Stomach (tissue), 4 donors: ENCODE results near the gene DSEL.

Experiments used
- CTCF ChIP-seq, 7 experiments: fragments of 450-650 bp in 4 of 7; fragments of 200-600 bp in 3 of 7; sonication (generic) in 3 of 7; IDR thresholded peaks; one replicate each; pipeline ENCODE4 v1.5.1; 2016 to 2019; ENCODE audit warnings: antibody characterized with exemption in 7 of 7, control low read depth in 2 of 7, mild to moderate bottlenecking in 1 of 7
- POLR2A ChIP-seq, 4 donors: fragments of 450-650 bp; IDR thresholded peaks; one replicate each; pipeline ENCODE4 v1.6.1; 2016; ENCODE audit warnings: antibody characterized with exemption in 4 of 4, control low read depth in 2 of 4, mild to moderate bottlenecking in 1 of 4, moderate library complexity in 1 of 4
- POLR2AphosphoS5 ChIP-seq, 3 donors: sonication (generic); formaldehyde crosslinking; IDR thresholded peaks; one replicate each; pipeline ENCODE4 v1.6.1; 2016; ENCODE audit warnings: antibody characterized with exemption in 3 of 3

GRCh38 chr18:67456711-67457110, 59.8 kb downstream of the DSEL start:
- TF ChIP-seq POLR2AphosphoS5 (IDR thresholded peaks at IDR 0.05) (no peak), CTCF (IDR thresholded peaks at IDR 0.05) (no peak), POLR2A (IDR thresholded peaks at IDR 0.05) (no peak)
